ENCODE results near the gene NOS3. TPM values are rescaled to one million over a fixed set of nuclear protein-coding genes. Genes with fewer than 3 reads are reported as not detected.
A peak's percentile ranks its signal among the peaks of the same experiment; 100 is the strongest.

The NOS3 gene
- total and polyA plus RNA-seq, 9 of the 15 experiments (the other 6 are each of a cell fraction or from before 2014, with no cell fraction given): 1.1 to 121 (median 23.6) TPM

GRCh38 chr7:151057989-151058780 is 67.4 kb downstream of the NOS3 start (continued):
- TF ChIP-seq ZNF318 (IDR thresholded peaks at IDR 0.05; ENCODE audit: borderline replicate concordance in 1 of 2, low read depth in 1 of 2) (peak in 1 of 2 experiments; percentile 94; a peak in 2 of 4 replicates), CBX5 (IDR thresholded peaks at IDR 0.05; ENCODE audit: borderline replicate concordance, low read depth) (no peak), BMI1 (IDR thresholded peaks at IDR 0.05; ENCODE audit: low read length) (no peak), HDAC8 (tag; IDR thresholded peaks at IDR 0.05) (0 out of 2 replicates have a peak, but pooled peaks have one; percentile 14), CTBP1 (IDR thresholded peaks at IDR 0.05; ENCODE audit: borderline replicate concordance) (peak; percentile 58; the same call in 1 of the 2 replicates), E2F6 (IDR thresholded peaks at IDR 0.05; ENCODE audit: borderline replicate concordance in 1 of 2, extremely low read depth in 1 of 2, insufficient read depth in 1 of 2, insufficient read length in 1 of 2, low read depth in 1 of 2, low read length in 1 of 2, poor library complexity in 1 of 2, severe bottlenecking in 1 of 2) (peak in 1 of 2 experiments; percentile 6), NFRKB (IDR thresholded peaks at IDR 0.05; ENCODE audit: low read depth) (peak; percentile 24; the same call in 1 of the 2 replicates), HDGF (IDR thresholded peaks at IDR 0.05) (peak; percentile 59; the same call in 1 of the 2 replicates), PPARD (CRISPR knock-in tag; IDR thresholded peaks at IDR 0.05) (no peak), ZBTB1 (CRISPR knock-in tag; IDR thresholded peaks at IDR 0.05; ENCODE audit: borderline replicate concordance, low read depth) (peak; percentile 65; the same call in 1 of the 2 replicates), SMAD1 (IDR thresholded peaks at IDR 0.05; ENCODE audit: low read depth, low read length, partially characterized antibody) (peak; percentile 20), MNT (conservative IDR thresholded peaks at IDR 0.05) (no peak), POLR2AphosphoS5 (IDR thresholded peaks at IDR 0.05; ENCODE audit: control insufficient read depth, insufficient read depth, low read depth, low read length) (0 out of 2 replicates have a peak, but pooled peaks have one; percentile 31)

Data from K562 (cell line).